Hematopoietic multipotent progenitor cell treated with erythropoietin and hydrocortisone succinate and interleukin-3 and kit ligand, for 8 days (in vitro differentiated cells): ENCODE data around the gene OXER1.
A peak's percentile ranks its signal among the peaks of the same experiment; 100 is the strongest.

Experiments
- DNase-seq: peaks from one replicate; pipeline ENCODE4 v3.0.0-alpha.2; 2015

Gene OXER1

GRCh38 chr2:42768706-42769256, 4.8 kb upstream of the OXER1 start:
- DNase-seq, result no peak

GRCh38 chr2:42767899-42768705, 4.2 kb upstream of the OXER1 start:
- no peak for DNase-seq

GRCh38 chr2:42767080-42767898, 3.4 kb upstream of the OXER1 start:
- no peak for DNase-seq

GRCh38 chr2:42765686-42766085, 1.8 kb upstream of the OXER1 start:
- DNase-seq, result no peak

GRCh38 chr2:42764901-42765300, 966 bp upstream of the OXER1 start:
- DNase-seq, result no peak

- DNase-seq, result no peak
These were observed 821 bp downstream of the OXER1 start for GRCh38 chr2:42762823-42763804.

- no peak for DNase-seq
These were observed 1.8 kb downstream of the OXER1 start for GRCh38 chr2:42762155-42762554.

GRCh38 chr2:42761554-42761953, 2.4 kb downstream of the OXER1 start:
- no peak for DNase-seq

GRCh38 chr2:42758751-42759150, 5.2 kb downstream of the OXER1 start:
- no peak for DNase-seq

GRCh38 chr2:42757981-42758740, 5.8 kb downstream of the OXER1 start:
- no peak for DNase-seq

GRCh38 chr2:42756966-42757513, 6.9 kb downstream of the OXER1 start:
- DNase-seq, result no peak

GRCh38 chr2:42756150-42756775, 7.7 kb downstream of the OXER1 start:
- DNase-seq, result no peak

GRCh38 chr2:42755191-42755880, 8.6 kb downstream of the OXER1 start:
- DNase-seq, result no peak

GRCh38 chr2:42754776-42755140, 9.2 kb downstream of the OXER1 start:
- DNase-seq, result no peak

- peak; percentile 10 for DNase-seq
These were observed 9.7 kb downstream of the OXER1 start for GRCh38 chr2:42754021-42754775.

GRCh38 chr2:42752816-42753813, 10.8 kb downstream of the OXER1 start:
- DNase-seq, result no peak

- DNase-seq, result peak; percentile 48
These were observed 11.6 kb downstream of the OXER1 start for GRCh38 chr2:42752314-42752713.

- DNase-seq, result no peak
These were observed 15.1 kb downstream of the OXER1 start for GRCh38 chr2:42748840-42749239.
